Measurements from ENCODE around the gene NOS3.

Gene NOS3

DNA sequence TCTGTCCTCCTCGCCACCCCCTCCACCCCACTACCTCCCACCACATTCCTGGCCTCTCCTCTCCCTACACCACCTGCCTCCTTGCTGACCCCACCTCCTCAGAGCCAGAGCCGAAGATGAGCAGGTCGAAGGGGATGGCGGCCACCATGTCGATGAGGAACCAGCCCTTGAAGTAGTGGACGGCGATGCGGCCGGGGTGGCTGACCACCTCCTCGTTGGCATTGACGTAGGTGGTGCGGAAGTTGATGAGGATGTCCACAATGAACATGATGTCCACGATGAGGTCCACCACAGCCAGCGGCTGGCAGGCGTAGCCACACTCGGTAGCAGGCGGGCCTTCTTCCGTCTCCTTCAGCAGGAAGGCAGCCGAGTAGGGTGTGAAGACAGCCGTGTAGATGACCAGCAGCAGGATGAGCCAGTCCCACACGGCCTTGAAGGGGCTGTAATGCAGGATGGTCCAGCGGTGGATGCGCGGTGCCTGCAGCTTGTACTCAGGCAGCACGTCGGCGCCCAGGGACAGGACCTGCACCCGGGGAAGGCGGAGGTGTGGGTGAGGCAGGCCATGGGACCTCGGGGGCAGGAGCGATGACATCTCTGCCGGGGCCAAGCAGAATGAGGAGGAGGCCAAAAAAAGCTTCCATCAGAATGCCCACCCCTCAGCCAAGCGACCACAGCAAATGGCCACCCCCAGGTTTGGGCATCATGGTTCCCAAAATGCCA lies 38.3 kb upstream of the NOS3 start:
- DNase-seq: no peak

DNA sequence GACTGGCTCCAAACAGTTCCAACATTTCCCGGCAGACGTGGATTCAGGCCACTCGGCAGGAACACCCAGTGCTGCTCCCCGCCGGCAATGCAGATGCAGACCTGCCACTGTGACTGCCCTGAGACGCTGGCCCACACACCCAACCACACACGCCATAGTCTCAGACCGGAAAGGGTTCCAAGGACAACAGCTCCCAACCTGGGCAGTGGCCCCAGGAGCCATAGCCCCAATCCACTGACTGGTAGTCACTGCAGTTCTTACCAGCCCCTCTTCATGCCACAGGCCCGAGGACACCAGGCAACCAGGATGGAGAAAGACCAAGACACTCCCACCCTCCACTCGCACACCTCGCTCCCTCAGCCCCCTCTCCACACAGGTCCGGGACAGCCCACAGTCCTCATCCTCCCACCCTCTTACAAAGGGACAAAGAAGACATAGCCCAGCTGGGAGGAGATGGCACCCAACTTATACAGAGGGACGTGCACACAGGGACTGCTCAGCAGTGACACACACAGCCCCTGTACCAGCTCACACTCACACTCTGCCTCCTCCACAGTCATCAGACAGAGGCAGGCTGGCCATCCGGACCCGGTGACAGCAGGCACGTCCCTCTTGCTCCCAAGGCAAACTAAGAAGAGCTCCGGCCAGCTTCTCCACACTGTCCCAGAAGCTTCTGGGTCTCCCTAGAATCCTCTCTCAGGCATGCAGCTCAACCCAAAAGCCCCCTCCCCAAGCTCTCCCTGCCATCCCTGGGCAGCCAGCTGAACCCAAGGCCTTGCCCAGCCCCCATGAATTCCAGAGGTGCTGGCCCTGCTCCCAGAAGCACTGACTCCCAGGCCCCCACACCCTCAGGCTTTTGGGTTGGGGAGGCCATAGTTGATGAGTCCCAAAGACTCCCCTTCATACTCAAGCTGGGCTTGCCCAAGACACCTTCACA lies 37.5 kb upstream of the NOS3 start:
- no peak for DNase-seq

GRCh38 chr7:150954201-150954985 lies 36.4 kb upstream of the NOS3 start:
- DNase-seq: no peak

- no peak for DNase-seq
These were observed 35.8 kb upstream of the NOS3 start for GRCh38 chr7:150954986-150955518.

- DNase-seq: no peak
These were observed 35.1 kb upstream of the NOS3 start for GRCh38 chr7:150955519-150956394.

- DNase-seq: no peak
These were observed 34.3 kb upstream of the NOS3 start for GRCh38 chr7:150956395-150957132.

DNA sequence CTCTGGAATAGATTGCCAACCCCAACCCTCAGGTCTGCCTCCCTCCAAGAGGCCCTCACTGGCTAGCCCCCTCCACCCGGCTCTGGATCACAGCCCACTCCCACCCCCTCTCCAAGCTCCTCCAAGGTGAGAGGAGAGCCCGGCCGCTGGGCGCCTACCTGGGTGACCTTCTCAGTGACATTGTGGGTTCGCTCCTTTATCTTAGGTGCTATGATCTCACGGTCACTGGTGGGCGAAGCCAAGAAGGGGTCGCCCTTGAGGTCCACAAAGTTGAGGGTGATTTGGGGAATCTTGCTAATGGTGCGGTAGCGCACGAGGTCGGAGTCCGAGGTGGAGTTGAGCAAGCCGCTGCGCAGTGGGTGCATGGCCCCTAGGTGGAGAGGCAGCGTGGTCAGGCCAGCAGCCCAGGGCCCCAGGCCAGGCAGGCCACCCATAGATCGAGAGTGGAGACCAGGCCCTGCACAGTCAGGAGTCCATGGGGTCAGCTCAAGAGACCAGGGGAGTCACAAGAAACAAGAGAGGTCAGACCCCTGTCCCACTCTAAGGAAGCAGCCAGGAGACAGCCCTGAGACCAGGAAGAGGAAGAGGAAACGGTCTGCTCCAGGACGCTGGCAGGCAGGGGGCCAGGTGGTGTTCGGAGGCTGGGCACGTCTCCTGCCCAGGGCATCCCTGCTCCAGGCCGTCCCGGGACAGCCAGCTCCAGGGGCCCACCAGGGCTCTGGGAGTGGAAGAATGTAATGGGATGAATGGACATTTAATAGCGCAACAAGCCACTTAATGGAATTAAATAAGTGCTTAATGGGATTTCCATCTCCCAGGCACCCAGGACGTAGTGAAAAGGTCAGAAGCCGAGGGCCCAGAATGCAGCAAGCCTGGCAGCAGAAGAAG lies 33.4 kb upstream of the NOS3 start:
- DNase-seq: no peak

DNA sequence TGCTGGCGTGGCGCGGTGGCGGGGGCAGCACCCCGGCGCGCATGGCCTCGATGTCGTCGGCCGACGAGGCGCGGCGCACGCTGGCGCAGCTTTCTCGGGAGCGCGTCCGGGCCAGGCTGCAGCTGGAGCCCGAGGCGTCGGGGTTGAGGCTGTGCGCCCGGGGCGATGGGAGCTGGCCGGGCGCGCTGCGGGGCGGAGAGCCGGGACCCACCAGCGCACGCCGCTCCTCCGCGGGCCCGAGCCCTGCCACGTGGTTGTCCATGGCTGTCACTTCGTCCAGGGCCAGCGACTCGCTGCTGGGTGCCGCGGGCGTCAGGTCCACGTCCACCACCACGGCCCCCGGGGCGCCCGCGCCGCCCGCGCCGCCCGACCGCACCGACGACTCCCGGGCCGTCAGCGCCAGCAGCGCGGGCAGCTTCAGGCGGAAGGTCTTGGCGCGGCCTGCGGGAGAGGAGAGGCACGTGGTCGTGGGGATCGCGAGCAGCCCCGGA lies 32.7 kb upstream of the NOS3 start:
- DNase-seq: no peak

DNA sequence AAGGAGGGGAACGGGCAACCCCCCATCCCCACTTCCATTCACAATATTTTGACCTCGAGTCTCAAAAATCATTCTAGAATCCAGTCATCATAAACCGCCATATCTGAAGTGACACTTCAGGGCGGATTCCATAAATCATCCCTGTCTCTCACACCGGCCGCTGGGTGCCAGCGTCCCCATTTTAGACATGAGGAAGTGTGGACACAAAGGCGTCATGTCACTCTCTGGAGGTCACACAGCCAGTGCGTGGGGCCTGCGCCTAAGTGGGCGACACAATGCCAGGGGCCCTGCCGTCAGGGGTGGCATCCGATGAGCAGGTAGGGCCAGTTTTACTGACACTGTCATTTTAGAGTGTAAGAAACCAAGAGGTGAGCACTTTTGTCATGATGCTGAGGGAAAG lies 32.2 kb upstream of the NOS3 start:
- no peak for DNase-seq

DNA sequence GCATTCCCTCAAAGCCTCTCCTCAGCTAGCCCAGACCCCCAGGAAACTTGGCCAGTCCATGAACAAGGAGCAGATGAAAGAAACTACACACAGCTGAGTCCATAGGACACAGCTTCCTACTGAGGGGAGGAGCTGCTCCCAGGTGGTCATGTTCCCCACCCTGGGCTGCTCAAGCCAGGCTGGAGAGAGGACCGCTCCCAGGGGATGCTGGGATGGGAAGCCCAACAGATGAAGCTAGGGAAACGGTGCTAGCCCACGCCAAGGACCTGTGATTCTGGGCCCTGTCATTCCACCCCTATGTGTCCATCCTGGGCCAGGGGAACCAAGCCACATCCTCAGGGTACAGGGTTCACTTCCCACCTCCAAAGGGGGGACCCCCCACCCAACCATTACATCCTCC lies 31.7 kb upstream of the NOS3 start:
- no peak for DNase-seq

DNA sequence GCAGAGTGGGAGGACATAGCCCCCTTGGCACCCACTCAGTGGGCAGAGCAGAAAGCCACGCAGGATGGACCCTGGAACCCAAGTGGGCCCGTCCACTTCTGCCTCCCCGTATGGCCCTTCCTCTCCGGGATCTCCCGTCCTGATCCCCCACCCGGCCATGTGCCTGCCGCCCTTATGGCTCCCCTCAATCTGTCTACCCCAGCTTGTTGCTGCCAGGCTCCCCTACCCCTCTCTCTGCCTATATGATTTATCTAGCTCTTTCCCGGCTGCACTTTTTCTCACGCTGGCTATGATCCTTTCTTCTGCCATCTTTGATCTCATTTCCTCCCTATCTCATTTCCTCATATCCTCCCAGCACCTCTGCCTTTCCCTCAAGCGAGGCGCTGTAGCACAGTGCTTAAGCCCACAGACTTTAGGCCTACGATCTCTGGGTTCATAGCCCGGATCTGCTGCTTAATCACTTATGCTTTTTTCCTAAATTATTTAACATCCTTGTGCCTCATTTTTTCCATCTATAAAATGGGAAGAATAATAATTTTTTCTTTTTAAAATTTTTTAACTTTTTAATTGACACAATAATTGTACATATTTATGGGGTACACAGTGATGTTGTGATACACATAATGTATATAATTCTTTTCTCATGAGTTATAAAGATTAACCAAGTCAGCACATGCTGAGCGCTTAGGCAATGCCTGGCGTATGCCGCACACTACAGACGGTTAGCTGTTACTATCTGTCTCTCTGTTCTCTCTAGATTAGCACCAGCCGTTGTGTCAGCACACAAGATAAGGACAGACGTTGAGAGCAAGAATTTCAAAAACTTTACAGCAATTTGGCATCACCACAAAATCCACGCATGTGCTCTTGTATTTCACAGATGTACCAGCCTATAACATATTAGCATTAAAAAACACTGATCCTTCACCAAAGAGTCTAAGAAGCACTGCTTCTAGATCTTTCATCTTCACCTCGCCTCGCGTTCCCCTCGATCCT lies 30.8 kb upstream of the NOS3 start:
- DNase-seq: no peak

DNA sequence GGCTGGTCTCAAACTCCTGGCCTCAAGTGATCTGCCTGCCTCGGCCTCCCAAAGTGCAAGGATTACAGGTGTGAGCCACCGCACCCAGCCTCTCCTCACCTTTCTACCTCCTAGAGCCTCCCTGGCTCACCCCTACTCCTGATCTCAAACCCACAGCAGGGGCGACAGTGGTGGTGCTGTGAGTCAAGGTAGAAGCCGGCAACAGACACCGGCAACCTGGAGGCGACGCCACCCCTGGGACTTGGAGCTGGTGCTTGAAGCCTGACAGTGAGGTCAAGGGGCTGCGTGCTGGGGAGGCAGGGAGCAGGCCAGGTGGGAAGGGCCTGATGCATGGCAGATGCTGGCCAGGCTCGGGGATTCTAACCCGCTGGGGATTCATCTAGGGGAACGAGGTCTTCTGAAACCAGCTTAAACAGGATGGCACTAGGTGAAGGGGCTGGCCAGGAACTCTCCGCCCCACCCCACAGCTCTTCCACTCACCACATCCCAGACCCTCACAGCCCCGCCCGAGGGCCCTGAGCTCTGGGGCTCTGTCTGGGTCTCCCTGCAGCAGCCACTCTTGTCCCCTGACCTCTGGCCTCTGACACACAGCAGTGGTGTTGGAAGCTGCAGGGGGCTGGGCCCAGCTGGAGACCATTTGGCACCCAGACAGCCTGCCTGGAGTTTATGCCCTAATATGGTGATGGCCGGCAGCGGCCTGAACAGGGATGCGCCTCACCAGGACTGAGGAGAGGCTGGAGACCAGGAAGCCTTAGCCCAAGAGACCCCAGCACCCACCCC lies 29.1 kb upstream of the NOS3 start:
- no peak for DNase-seq

- no peak for DNase-seq
These were observed 28.6 kb upstream of the NOS3 start for GRCh38 chr7:150962290-150962552.

GRCh38 chr7:150962553-150963399 lies 28.0 kb upstream of the NOS3 start:
- DNase-seq: peak; percentile 41 to 49

DNA sequence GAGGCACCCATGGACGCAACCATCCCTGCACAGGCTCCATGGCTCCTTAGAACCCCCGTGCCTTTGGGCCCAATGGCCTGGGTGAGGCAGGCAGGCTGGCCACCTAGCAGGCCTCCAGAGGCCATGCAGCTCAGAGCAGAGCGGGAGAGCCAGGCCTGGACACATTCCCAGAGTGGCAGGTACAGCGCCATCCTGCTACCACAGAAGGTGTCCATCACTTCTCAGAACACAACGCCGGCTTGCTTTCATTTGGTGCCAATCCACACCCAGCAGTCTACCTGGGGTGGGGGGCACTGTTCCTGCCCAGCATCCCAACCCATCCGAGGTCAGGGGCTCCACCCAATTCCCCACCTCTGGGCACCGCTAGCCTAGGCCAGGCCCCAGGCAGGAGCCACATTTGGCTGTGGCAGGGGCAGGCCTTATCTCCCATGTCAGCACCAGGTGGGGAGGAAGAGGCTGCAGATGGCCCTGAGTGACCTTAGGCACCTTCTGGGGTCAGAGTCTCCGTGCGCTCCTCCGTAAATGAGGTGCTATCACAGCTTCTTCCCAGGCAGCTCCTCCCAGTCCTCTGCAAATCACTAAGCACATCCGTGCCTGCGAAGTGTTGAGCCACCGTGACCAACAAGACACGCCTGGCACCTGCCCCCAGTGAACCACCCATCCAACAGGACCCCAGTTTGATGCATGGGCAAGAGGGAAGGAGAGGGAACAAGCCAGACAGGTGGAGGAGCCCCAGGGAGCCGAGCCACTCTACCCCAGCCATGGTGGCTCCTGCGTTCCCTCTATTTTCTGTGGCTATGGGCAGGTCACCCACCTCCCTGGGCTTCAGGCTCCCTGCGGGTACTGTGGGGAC lies 26.9 kb upstream of the NOS3 start:
- DNase-seq: no peak

DNA sequence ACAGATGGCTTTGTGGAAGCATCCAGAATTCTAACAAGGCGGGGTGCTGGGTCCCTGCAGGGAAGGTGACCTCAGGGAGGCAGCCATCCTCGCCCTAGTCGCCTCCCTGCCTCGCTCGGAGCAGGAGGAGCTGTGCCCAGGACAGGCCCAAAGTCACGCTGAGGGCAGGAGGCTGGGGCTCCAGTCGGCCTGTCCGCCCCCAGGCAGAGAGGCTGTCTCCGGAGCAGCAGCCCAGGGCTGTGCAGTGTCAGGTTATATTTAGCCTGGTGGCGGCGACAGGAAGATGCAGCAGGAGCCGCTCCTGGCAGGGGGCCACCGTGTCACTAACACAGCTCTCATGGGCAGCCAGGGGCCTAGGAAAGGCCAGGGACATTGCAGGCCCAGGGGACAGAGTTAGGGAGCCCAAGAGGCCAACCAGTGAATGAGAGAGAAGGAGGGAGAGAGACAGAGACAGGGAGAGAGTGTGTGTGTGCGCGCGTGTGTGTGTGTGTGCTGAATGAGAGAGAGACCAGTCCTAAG lies 26.2 kb upstream of the NOS3 start:
- DNase-seq: no peak

Data from activated CD4-positive, alpha-beta T cell treated with anti-CD3 and anti-CD28 coated beads, Interleukin-2, amount 50 U/mL, for 4 hours (primary cell).